ENCODE data around the gene GAS7.

- TF ChIP-seq CTCF (IDR thresholded peaks at IDR 0.05): no peak
- no peak for TF ChIP-seq POLR2A (IDR thresholded peaks at IDR 0.05)
- no peak for TF ChIP-seq EP300 (IDR thresholded peaks at IDR 0.05)
- TF ChIP-seq POLR2AphosphoS5 (IDR thresholded peaks at IDR 0.05): peak; percentile 48
These were observed 99.3 kb downstream of the GAS7 start for GRCh38 chr17:10099051-10099571.

Data from gastroesophageal sphincter (tissue), 3 donors.